ENCODE results near the gene CBX6. TPM values are rescaled to one million over a fixed set of nuclear protein-coding genes. Genes with fewer than 3 reads are reported as not detected.

CBX6 gene
- total and polyA plus RNA-seq, 2 experiments from 2014 or later = 51.9 to 52.1 TPM

GRCh38 chr22:38849811-38850210, 22.2 kb downstream of the CBX6 start:
- no peak overlapping the region for H2AFZ ChIP-seq
- H3K4me3 ChIP-seq = no peak overlapping the region
- no peaks in the 10 kb centered on the region for H3K9me2 ChIP-seq (ENCODE audit: insufficient read depth)
- no peak overlapping the region for H3K9ac ChIP-seq
- H3K4me2 ChIP-seq (ENCODE audit: unreplicated experiment) = no peak overlapping the region
- no peaks in the 10 kb centered on the region for H4K20me1 ChIP-seq (ENCODE audit: insufficient read depth)
- 72% methylated on average over 6 of the region's 6 CpGs for WGBS, 2 experiments (ENCODE audit: low coverage in 1 of 2, low lambda C conversion rate in 2 of 2, missing lambda C conversion rate in 2 of 2)
- H3K9me3 ChIP-seq (ENCODE audit: low read depth) = no peaks in the 10 kb centered on the region
- TF ChIP-seq EZH2phosphoT487 (IDR thresholded peaks at IDR 0.05; ENCODE audit: insufficient read depth, low read depth) = no peak
- no peak for TF ChIP-seq EZH2 (IDR thresholded peaks at IDR 0.05; ENCODE audit: insufficient read depth, poor library complexity, severe bottlenecking)
- in situ Hi-C loops (cut with MboI) = no loop called here
- H3K36me3 ChIP-seq (ENCODE audit: low read depth) = no peaks in the 10 kb centered on the region
- no peak for DNase-seq
- no peaks in the 10 kb centered on the region; the same call in 1 of the 2 replicates for H3K27me3 ChIP-seq (replicated peaks; ENCODE audit: insufficient read depth)
- H3K4me1 ChIP-seq (ENCODE audit: insufficient read depth) = peaks cover 10% of the 10 kb centered on the region
- H3F3A ChIP-seq (ENCODE audit: insufficient read depth) = 0 out of 2 replicates have a peak, but pooled peaks cover 14% of the 10 kb centered on the region
- H3K27ac ChIP-seq = no peak overlapping the region
- H3K79me2 ChIP-seq (ENCODE audit: insufficient read depth) = no peaks in the 10 kb centered on the region

- H3K36me3 ChIP-seq (ENCODE audit: low read depth) = no peaks in the 10 kb centered on the region
- no peaks in the 10 kb centered on the region for H4K20me1 ChIP-seq (ENCODE audit: insufficient read depth)
- no peaks in the 10 kb centered on the region; the same call in 1 of the 2 replicates for H3K27me3 ChIP-seq (replicated peaks; ENCODE audit: insufficient read depth)
- H3K4me2 ChIP-seq (ENCODE audit: unreplicated experiment) = no peak overlapping the region
- H3K9ac ChIP-seq = no peak overlapping the region
- H3K9me3 ChIP-seq (ENCODE audit: low read depth) = no peaks in the 10 kb centered on the region
- H3K27ac ChIP-seq = no peak overlapping the region
- H3F3A ChIP-seq (ENCODE audit: insufficient read depth) = 0 out of 2 replicates have a peak, but pooled peaks cover 9% of the 10 kb centered on the region
- peaks cover 5% of the 10 kb centered on the region for H3K4me1 ChIP-seq (ENCODE audit: insufficient read depth)
- no peak for TF ChIP-seq EZH2phosphoT487 (IDR thresholded peaks at IDR 0.05; ENCODE audit: insufficient read depth, low read depth)
- no peak for TF ChIP-seq EZH2 (IDR thresholded peaks at IDR 0.05; ENCODE audit: insufficient read depth, poor library complexity, severe bottlenecking)
- WGBS, 2 experiments (ENCODE audit: low coverage in 1 of 2, low lambda C conversion rate in 2 of 2, missing lambda C conversion rate in 2 of 2) = 96 to 100% methylated on average over 1 of the region's 1 CpG
- no peak overlapping the region for H3K4me3 ChIP-seq
- H3K9me2 ChIP-seq (ENCODE audit: insufficient read depth) = no peaks in the 10 kb centered on the region
- in situ Hi-C loops (cut with MboI) = no loop called here
- H2AFZ ChIP-seq = no peak overlapping the region
- H3K79me2 ChIP-seq (ENCODE audit: insufficient read depth) = no peaks in the 10 kb centered on the region
- DNase-seq = no peak
These were observed 25.6 kb downstream of the CBX6 start for GRCh38 chr22:38846412-38846811.

- H3K27me3 ChIP-seq (replicated peaks; ENCODE audit: insufficient read depth) = no peaks in the 10 kb centered on the region; the same call in 1 of the 2 replicates
- no peak overlapping the region for H3K27ac ChIP-seq
- no peaks in the 10 kb centered on the region for H3K9me2 ChIP-seq (ENCODE audit: insufficient read depth)
- no peak overlapping the region for H2AFZ ChIP-seq
- TF ChIP-seq EZH2 (IDR thresholded peaks at IDR 0.05; ENCODE audit: insufficient read depth, poor library complexity, severe bottlenecking) (no peak), EZH2phosphoT487 (IDR thresholded peaks at IDR 0.05; ENCODE audit: insufficient read depth, low read depth) (no peak)
- DNase-seq = no peak
- no peak overlapping the region for H3K4me2 ChIP-seq (ENCODE audit: unreplicated experiment)
- no peaks in the 10 kb centered on the region for H3K9me3 ChIP-seq (ENCODE audit: low read depth)
- no peaks in the 10 kb centered on the region for H3K36me3 ChIP-seq (ENCODE audit: low read depth)
- H3K4me1 ChIP-seq (ENCODE audit: insufficient read depth) = no peaks in the 10 kb centered on the region
- WGBS, 2 experiments (ENCODE audit: low coverage in 1 of 2, low lambda C conversion rate in 2 of 2, missing lambda C conversion rate in 2 of 2) = 45 to 46% methylated on average over 17 of the region's 17 CpGs
- H3K4me3 ChIP-seq = no peak overlapping the region
- no peaks in the 10 kb centered on the region for H4K20me1 ChIP-seq (ENCODE audit: insufficient read depth)
- in situ Hi-C loops (cut with MboI) = no loop called here
- H3F3A ChIP-seq (ENCODE audit: insufficient read depth) = 0 out of 2 replicates have a peak, but pooled peaks cover 6% of the 10 kb centered on the region
- no peaks in the 10 kb centered on the region for H3K79me2 ChIP-seq (ENCODE audit: insufficient read depth)
- no peak overlapping the region for H3K9ac ChIP-seq
These were observed 26.8 kb downstream of the CBX6 start for GRCh38 chr22:38845004-38845740.

- 11 to 12% methylated on average over 20 to 22 of the region's 22 CpGs for WGBS, 2 experiments (ENCODE audit: low coverage in 1 of 2, low lambda C conversion rate in 2 of 2, missing lambda C conversion rate in 2 of 2)
- Histone ChIP-seq H3K9me2 (ENCODE audit: insufficient read depth) (no peaks in the 10 kb centered on the region), H3K4me3 (peak overlapping the region; percentile 58), H3K4me1 (ENCODE audit: insufficient read depth) (no peaks in the 10 kb centered on the region), H3K9ac (no peak overlapping the region), H3K79me2 (ENCODE audit: insufficient read depth) (no peaks in the 10 kb centered on the region), H3K27ac (no peak overlapping the region), H3K4me2 (ENCODE audit: unreplicated experiment) (peak overlapping the region; percentile 11), H4K20me1 (ENCODE audit: insufficient read depth) (no peaks in the 10 kb centered on the region), H3F3A (ENCODE audit: insufficient read depth) (0 out of 2 replicates have a peak, but pooled peaks cover 6% of the 10 kb centered on the region), H3K27me3 (replicated peaks; ENCODE audit: insufficient read depth) (no peaks in the 10 kb centered on the region; the same call in 1 of the 2 replicates), H3K36me3 (ENCODE audit: low read depth) (no peaks in the 10 kb centered on the region), H3K9me3 (ENCODE audit: low read depth) (no peaks in the 10 kb centered on the region), H2AFZ (peak overlapping the region; percentile 50; the same call in 1 of the 2 replicates)
- TF ChIP-seq EZH2 (IDR thresholded peaks at IDR 0.05; ENCODE audit: insufficient read depth, poor library complexity, severe bottlenecking) = no peak
- no peak for TF ChIP-seq EZH2phosphoT487 (IDR thresholded peaks at IDR 0.05; ENCODE audit: insufficient read depth, low read depth)
- in situ Hi-C loops (cut with MboI) = no loop called here
- no peak for DNase-seq
These were observed 27.6 kb downstream of the CBX6 start for GRCh38 chr22:38844315-38845003.
